ENCODE results near the gene TMED8.
"Not testable (repeated sequence)": the region's sequence is repeated elsewhere in the genome, so short reads cannot be mapped to it uniquely, and the experiment has no call there.

The TMED8 gene

GRCh38 chr14:77359626-77360025 is 17.3 kb downstream of the TMED8 start:
- DNase-seq: no peak

- no peak for DNase-seq
Measured at GRCh38 chr14:77356899-77357298, 20.0 kb downstream of the TMED8 start.

GRCh38 chr14:77355811-77356210 is 21.1 kb downstream of the TMED8 start:
- no peak for DNase-seq

GRCh38 chr14:77353469-77354141 is 23.3 kb downstream of the TMED8 start:
- DNase-seq: no peak

- no peak for DNase-seq
Measured at GRCh38 chr14:77347751-77348150, 29.1 kb downstream of the TMED8 start.

GRCh38 chr14:77346495-77346894 is 30.4 kb downstream of the TMED8 start:
- no peak for DNase-seq

GRCh38 chr14:77344377-77344996 is 32.4 kb downstream of the TMED8 start:
- no peak for DNase-seq

- DNase-seq: peak; percentile 97
Measured at GRCh38 chr14:77343662-77344061, 33.2 kb downstream of the TMED8 start.

- DNase-seq: no peak
Measured at GRCh38 chr14:77342726-77343397, 34.0 kb downstream of the TMED8 start.

GRCh38 chr14:77340389-77340788 is 36.5 kb downstream of the TMED8 start:
- no peak for DNase-seq

- DNase-seq: no peak
Measured at GRCh38 chr14:77339407-77339806, 37.5 kb downstream of the TMED8 start.

- DNase-seq: no peak
Measured at GRCh38 chr14:77338302-77338701, 38.6 kb downstream of the TMED8 start.

- DNase-seq: no peak
Measured at GRCh38 chr14:77337880-77338279, 39.0 kb downstream of the TMED8 start.

- DNase-seq: not testable (repeated sequence)
Measured at GRCh38 chr14:77337255-77337654, 39.6 kb downstream of the TMED8 start.

- DNase-seq: no peak
Measured at GRCh38 chr14:77335576-77335975, 41.3 kb downstream of the TMED8 start.

GRCh38 chr14:77329872-77330271 is 47.0 kb downstream of the TMED8 start:
- no peak for DNase-seq

- no peak for DNase-seq
Measured at GRCh38 chr14:77327111-77327510, 49.8 kb downstream of the TMED8 start.

GRCh38 chr14:77325746-77326094 is 51.2 kb downstream of the TMED8 start:
- DNase-seq: no peak

GRCh38 chr14:77324816-77325745 is 51.8 kb downstream of the TMED8 start:
- DNase-seq: no peak

GRCh38 chr14:77324289-77324688 is 52.6 kb downstream of the TMED8 start:
- DNase-seq: no peak

- no peak for DNase-seq
Measured at GRCh38 chr14:77323571-77323970, 53.3 kb downstream of the TMED8 start.

- DNase-seq: no peak
Measured at GRCh38 chr14:77322951-77323350, 53.9 kb downstream of the TMED8 start.

GRCh38 chr14:77322250-77322902 is 54.5 kb downstream of the TMED8 start:
- no peak for DNase-seq

All from NCI-H524 treated with DMSO at 0.1 percent for 48 hours (cell line).